NCI-H1694 treated with DMSO at 0.1 percent for 48 hours (cell line): Measurements from ENCODE around the gene SH3PXD2A.
"Not testable (repeated sequence)": the region's sequence is repeated elsewhere in the genome, so short reads cannot be mapped to it uniquely, and the experiment has no call there.

Source experiments
- DNase-seq: peaks from one replicate; lab custom pipeline; 2025; lab: John Stamatoyannopoulos, UW

The SH3PXD2A gene

DNA sequence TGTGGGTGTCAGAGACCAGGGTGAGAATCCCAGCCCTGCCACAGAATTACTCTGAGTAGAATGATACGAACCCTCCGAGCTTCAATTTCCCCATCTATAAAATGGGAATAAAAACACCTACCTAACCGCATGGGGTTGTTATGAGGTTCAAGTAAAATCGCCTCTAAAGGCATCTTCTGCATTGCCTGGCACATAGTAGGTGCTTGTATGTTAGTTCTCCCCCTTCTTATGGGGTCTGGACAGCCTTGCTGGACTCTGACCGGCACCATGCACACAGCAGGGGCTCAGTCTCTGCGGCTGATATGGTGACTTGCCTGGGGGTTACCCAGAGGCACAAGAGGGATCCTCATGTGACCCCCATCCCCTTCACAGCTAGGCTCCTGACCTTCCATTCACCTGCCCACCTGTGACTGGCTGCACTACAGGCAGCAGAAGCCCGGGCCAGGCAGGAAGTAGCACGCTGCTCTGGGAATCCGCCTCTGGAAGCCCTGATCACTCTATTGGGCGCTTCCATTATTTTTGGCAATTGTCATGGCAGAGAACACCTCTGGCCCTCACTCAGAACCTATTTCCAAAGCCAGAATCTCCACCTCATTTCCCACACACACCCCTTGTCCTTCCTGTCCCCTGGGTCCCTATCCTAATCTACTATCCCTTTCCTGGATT, 6.0 kb downstream of the SH3PXD2A start:
- no peak for DNase-seq

DNA sequence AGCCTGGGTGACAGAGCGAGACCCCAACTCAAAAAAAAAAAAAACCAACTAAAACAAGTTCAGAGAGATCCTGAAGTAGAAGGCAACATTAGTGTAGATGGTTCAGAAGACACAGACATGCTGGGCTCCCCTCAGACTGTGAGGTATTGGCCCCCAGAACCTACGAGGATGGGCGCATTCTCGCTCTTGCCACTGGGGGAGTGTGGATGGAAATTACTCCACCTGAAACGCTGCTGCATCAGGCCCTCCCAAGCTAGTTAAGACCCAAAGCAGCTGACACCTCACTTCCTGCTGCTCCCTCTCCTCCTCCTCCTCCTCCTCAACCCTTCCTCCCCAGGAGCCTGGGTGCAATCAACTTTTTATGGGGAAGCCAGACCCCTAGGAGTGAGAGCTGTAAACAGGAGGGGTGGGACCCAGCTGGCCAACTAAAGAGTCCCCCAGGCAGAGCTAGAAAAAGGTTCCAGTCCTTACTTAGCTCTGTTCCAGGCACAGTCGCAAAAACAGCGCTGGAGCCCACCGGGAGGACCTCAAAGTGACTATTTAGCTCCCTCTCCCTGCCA, 7.4 kb downstream of the SH3PXD2A start:
- DNase-seq = no peak

DNA sequence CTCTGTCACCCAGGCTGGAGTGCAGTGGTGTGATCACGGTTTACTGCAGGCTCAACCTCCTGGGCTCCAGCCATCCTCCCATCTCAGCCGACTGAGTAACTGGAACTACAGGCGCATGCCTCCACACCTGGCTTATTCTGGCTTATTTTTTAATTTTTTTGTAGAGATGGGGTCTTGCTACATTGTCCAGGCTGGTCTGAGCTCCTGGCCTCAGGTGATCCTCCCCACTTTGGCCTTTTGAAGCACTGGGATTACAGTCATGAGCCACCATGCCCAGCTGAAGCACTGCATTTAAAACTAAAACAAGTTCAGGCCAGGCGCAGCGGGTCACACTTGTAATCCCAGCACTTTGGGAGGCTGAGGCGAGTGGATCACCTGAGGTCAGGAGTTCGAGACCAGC, 8.0 kb downstream of the SH3PXD2A start:
- no peak for DNase-seq

GRCh38 chr10:103845972-103846371, 9.4 kb downstream of the SH3PXD2A start:
- DNase-seq = no peak

GRCh38 chr10:103845346-103845745, 10.0 kb downstream of the SH3PXD2A start:
- DNase-seq = not testable (repeated sequence)

DNA sequence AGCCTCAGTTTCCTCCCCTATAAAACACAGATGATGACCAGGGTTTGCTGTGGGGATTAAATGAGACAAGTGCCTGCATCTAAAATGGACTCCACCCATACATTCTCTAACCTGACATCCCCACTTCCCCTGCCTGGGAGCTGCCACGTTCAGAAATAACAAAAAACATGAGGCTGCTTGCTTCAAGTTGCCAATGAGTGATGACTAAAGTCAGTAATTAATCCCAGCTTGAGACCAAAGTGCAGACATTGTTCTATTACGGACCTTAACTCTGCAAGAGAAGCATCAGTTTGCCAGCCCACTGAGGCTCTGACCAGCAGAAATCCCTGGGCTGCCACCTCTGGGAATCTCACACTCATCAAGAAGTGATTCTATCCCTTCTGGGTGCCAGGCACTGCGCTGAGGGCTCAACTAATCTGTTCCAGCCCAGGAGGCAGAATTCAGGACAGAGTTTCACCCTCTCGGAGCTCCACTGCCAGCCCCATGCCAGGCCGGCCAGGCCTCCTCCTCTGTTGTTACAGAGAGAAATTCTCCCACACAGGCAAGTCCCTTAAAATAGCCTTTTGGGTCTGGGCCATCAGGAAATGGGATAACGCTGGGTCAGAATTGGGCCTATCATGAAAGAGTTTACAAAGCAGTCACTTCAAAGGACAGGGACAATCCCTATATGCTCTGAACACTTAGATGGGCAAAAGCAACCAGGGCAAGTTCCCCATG, 11.4 kb downstream of the SH3PXD2A start:
- DNase-seq = no peak

DNA sequence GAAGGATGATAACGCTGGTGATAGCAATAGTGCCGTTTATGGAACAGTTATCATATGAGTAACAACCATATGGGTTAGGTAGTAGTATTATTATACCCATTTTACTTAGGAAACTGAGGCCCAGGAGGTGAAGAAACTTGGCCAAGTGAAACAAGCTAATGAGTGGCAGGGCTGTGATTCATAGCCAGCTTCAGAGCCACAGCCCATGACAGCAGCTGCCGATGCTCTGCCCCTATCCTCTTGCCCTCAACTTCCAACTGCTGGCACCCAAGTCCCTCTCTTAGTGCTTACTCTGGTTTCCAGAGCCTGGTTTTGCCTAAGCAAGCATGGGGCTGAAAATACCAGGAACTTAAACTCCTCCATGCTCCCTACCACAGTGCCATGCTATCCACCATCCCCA, 12.3 kb downstream of the SH3PXD2A start:
- DNase-seq = no peak

GRCh38 chr10:103842605-103843004, 12.8 kb downstream of the SH3PXD2A start:
- no peak for DNase-seq

GRCh38 chr10:103841519-103841918, 13.9 kb downstream of the SH3PXD2A start:
- no peak for DNase-seq

DNA sequence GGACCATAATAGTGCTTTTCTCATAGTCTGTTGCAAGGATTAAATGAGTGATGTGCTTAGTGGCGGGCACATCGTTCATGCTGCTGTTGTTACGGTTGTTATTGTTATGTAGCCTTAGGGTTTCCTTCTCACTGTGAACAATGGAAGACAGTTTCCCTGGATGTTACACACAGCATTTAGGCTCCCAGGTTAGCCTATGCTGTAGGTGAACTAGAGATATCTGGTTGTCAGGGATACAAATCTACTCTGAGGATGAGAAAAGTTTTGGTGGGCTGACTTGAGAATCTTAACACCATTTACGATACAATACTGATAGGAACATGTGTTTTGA, 14.7 kb downstream of the SH3PXD2A start:
- DNase-seq = no peak

DNA sequence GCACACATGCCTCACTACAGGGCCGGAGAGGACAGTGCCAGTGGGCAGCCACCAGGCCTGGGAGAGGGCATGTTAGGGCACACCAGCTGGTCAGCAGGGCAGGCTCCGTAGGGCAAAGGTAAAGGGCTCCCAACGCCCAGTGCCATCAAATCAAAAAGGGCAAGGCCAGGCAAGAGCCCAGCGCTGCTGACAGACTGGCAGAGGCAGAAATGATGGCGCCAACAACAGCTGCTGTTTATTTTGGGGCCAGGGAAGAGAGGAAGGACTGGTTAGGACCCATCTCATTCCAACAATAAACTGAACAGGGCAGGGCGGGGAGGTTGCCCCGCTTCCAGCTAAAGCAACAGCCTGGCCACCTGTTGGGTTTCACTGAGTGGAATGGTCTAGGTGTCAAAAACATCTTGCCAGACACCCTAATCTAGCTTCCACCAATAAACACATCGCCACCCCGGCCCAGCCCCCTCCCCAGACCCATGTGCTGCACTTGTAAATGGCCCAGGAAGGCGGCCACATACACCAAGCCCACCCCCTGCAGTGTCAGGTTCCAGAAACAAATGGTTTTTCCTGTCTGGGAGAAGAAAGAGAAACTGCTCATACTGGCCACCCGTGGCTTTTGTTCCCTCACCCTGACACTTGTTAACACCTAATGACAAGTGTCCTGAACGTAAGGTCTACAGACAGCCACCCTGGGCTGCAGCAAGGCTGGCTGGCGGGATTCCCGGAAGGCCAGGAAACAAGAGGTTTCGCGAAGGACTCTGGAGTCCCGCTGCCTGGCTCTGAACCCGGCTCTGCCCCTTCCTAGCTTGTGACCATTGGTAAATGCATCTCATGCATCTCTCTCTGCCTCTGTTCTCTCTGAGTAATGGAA, 15.3 kb downstream of the SH3PXD2A start:
- DNase-seq = peak; percentile 87

- DNase-seq = peak; percentile 43
These were observed 15.9 kb downstream of the SH3PXD2A start for GRCh38 chr10:103839519-103839871.

DNA sequence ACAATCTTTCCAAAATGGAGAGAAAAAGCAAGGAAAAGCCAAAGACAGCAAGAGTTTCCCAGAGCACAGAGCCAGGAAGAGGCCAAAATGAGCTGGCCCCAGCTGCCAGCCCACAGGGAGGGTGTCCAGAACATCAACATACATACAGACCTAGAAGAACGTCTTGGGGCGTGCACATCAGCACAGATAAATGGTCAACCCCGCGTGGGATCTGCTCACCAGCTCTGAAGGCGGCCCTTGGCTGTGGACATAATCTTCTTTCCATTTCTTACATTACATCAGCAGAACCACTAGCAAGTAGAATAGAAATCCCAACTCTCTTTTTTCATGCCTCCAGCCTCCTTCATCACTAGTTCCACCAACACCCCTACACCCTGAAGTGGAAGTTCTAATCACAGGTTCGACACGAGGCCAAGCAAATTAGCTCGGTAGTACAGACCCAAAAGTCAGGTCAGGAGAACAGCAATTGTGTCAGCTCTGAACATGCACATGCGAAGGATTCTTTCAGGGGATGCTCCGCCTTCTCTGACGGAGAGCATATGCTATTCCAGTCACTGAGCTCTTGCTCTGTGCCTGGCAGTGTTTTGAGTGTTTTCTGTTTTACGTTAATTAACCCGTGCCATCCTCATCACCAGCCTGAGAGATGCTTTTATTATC, 16.4 kb downstream of the SH3PXD2A start:
- peak; percentile 61 for DNase-seq

DNA sequence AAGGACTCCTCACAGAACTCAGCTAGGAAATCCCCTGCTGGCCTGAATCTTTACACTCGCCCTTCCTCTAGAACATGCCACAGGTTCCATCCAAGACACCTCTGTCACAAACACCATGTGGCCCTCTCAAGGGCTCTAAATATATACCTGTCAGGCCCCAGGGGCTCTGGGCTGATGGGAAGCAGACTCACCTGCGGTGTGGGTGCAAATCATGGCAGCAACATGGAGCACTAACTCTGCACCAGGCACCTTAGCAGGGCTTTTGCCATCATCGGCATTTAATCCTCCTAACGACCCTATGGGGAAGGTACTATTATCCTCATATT, 17.3 kb downstream of the SH3PXD2A start:
- no peak for DNase-seq

DNA sequence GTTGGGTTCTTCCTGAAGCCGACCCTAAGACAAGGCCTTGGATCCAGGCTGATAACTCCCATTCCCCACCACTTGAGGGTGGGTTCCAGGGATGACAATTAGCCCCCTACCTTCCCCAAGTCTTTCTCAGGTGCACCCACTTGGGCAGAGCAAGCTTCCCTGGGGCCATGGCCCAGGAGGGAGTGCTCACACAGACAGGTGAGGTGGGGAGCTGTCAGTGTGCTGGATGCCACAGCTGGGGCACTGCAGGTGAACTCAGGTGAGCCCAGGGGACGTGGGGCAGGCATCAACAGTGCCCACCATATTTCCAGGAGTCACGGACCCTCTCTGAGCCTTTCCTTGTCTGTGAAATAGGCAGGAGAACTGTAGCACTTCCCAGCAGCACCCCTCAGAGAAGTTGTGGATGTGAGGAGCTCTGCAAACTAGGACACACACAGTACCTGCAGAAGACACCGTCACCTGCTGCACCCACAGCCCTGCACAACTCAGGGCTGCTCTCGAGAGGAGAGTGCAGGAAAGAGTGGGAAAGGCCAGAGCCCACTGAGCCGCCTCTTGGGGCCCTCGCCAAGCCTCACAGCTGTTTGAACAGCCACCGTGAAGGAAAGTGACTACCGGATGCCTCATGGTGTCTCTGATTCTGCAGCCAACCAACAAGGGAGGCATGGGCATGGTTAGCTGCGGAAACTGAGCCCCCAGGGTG, 17.9 kb downstream of the SH3PXD2A start:
- no peak for DNase-seq

- no peak for DNase-seq
These were observed 18.5 kb downstream of the SH3PXD2A start for GRCh38 chr10:103836861-103837260.

DNA sequence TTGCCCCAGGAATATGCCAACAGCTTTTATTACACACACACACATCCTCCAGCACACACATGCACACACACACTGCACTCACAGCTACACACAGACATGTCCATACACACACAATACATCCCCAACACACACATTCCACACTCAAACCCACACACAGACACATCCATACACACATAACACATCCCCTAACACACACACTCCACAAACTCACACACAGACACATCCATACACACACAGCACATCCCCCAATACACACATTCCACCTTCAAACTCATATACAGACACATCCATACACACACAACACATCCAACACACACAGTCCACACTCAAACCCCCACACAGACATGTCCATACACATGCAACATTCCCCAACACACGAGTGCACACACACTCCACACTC, 19.1 kb downstream of the SH3PXD2A start:
- no peak for DNase-seq

DNA sequence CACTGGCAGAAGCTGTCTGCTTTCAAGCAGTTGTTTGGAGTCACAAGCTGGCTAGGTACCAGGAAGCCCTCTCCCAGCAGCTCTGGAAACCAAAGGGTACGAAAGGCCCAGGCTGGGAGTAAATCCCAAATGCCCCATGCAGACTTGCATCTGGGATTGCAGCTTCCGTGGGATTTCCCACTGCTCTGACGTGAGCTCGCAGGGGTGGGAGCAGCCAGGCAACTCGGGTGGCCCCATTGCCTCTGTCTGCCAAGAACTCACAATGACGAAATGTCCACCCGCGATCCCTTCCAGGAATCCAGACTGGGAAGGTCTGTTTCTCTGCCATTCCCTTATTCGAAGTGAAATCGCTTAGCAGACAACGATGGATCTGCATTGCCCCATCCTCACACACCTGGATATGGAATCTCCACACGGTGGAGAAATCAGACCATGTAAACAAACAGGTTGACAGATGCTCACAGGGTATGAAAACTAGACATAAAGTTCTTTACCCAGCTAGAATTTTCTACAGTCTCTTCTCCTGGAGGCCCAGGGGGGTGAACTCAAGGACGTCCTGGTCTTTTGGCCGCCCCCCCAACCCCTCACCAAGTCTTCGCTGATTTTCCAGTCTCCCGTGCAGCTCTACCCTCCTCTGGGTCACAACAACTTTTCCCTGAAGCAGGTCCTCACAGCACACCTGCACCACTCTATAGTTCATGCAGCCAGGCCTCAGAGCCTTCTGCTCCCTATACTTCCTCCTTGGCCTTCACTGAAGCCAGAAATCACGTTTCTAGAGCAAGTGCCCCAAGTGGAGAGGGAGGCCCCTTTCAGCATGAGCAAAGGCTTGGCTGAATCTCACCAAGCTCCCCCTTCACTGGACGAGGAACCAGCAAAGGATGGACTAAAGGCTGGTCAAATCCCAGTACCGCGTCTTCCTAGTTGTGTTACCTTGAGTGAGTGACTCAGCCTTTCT, 20.0 kb downstream of the SH3PXD2A start:
- no peak for DNase-seq

GRCh38 chr10:103834436-103835095, 20.8 kb downstream of the SH3PXD2A start:
- no peak for DNase-seq
